ENCODE results near the gene PPP1R13B.

GRCh38 chr14:103803661-103804060, 43.7 kb downstream of the PPP1R13B start:
- TF ChIP-seq CTCF (IDR thresholded peaks at IDR 0.05; ENCODE audit: insufficient read depth, low read length): no peak
- TF ChIP-seq REST (IDR thresholded peaks at IDR 0.05; ENCODE audit: insufficient replicate concordance, low read depth): no peak
- TF ChIP-seq POLR2AphosphoS5 (IDR thresholded peaks at IDR 0.05; ENCODE audit: low read depth): no peak
- TF ChIP-seq SPI1 (IDR thresholded peaks at IDR 0.05; ENCODE audit: borderline replicate concordance, low read depth): no peak
